ENCODE data around the gene CCDC87.

Gene CCDC87

GRCh38 chr11:66570079-66570849 is 22.6 kb downstream of the CCDC87 start:
- peaks cover 5% of the 10 kb centered on the region for H3K9me3 ChIP-seq (ENCODE audit: insufficient read depth, low read depth, low read length)
- peaks cover 16% of the 10 kb centered on the region for H3K4me1 ChIP-seq (ENCODE audit: insufficient read depth, low read length)
- H3K27ac ChIP-seq (ENCODE audit: low read length) = peak overlapping the region; percentile 94
- H3K36me3 ChIP-seq (ENCODE audit: insufficient read depth, low read depth, low read length) = no peaks in the 10 kb centered on the region
- H3K9ac ChIP-seq (ENCODE audit: low read depth, low read length) = peak overlapping the region; percentile 73
- no peaks in the 10 kb centered on the region for H3K27me3 ChIP-seq (ENCODE audit: insufficient read depth, low read length)
- peak overlapping the region; percentile 37; the same call in 1 of the 2 replicates for H3K4me3 ChIP-seq (ENCODE audit: low read length)

GRCh38 chr11:66569076-66569475 is 23.8 kb downstream of the CCDC87 start:
- Histone ChIP-seq H3K9me3 (ENCODE audit: insufficient read depth, low read depth, low read length) (peaks cover 4% of the 10 kb centered on the region), H3K4me3 (ENCODE audit: low read length) (no peak overlapping the region), H3K4me1 (ENCODE audit: insufficient read depth, low read length) (peaks cover 16% of the 10 kb centered on the region), H3K27ac (ENCODE audit: low read length) (no peak overlapping the region), H3K9ac (ENCODE audit: low read depth, low read length) (0 out of 2 replicates have a peak overlapping the region, but pooled peaks have one; percentile 19), H3K27me3 (ENCODE audit: insufficient read depth, low read length) (no peaks in the 10 kb centered on the region), H3K36me3 (ENCODE audit: insufficient read depth, low read depth, low read length) (no peaks in the 10 kb centered on the region)

GRCh38 chr11:66568124-66568916 is 24.5 kb downstream of the CCDC87 start, which contains the start of gene CTSF:
TSS of gene CTSF (minus strand) at chr11:66568606. CDS start at chr11:66568486, 120 bp downstream.
- Histone ChIP-seq H3K27me3 (ENCODE audit: insufficient read depth, low read length) (no peaks in the 10 kb centered on the region), H3K4me3 (ENCODE audit: low read length) (no peak within 1 kb of the TSS), H3K9me3 (ENCODE audit: insufficient read depth, low read depth, low read length) (no peaks in the 10 kb centered on the region), H3K36me3 (ENCODE audit: insufficient read depth, low read depth, low read length) (peaks cover 2% of the 10 kb centered on the region; the same call in 1 of the 2 replicates), H3K9ac (ENCODE audit: low read depth, low read length) (0 out of 2 replicates have a peak within 1 kb of the TSS, but pooled peaks have one; percentile 19), H3K27ac (ENCODE audit: low read length) (no peak within 1 kb of the TSS), H3K4me1 (ENCODE audit: insufficient read depth, low read length) (peaks cover 16% of the 10 kb centered on the region)

- peaks cover 7% of the 10 kb centered on the region; the same call in 1 of the 2 replicates for H3K36me3 ChIP-seq (ENCODE audit: insufficient read depth, low read depth, low read length)
- no peak overlapping the region for H3K9ac ChIP-seq (ENCODE audit: low read depth, low read length)
- no peak overlapping the region for H3K4me3 ChIP-seq (ENCODE audit: low read length)
- H3K9me3 ChIP-seq (ENCODE audit: insufficient read depth, low read depth, low read length) = no peaks in the 10 kb centered on the region
- H3K4me1 ChIP-seq (ENCODE audit: insufficient read depth, low read length) = peaks cover 16% of the 10 kb centered on the region
- H3K27me3 ChIP-seq (ENCODE audit: insufficient read depth, low read length) = no peaks in the 10 kb centered on the region
- H3K27ac ChIP-seq (ENCODE audit: low read length) = no peak overlapping the region
Measured at GRCh38 chr11:66567787-66568123, 25.1 kb downstream of the CCDC87 start.

GRCh38 chr11:66566221-66566620 is 26.6 kb downstream of the CCDC87 start:
- peaks cover 22% of the 10 kb centered on the region for H3K36me3 ChIP-seq (ENCODE audit: insufficient read depth, low read depth, low read length)
- H3K27ac ChIP-seq (ENCODE audit: low read length) = no peak overlapping the region
- H3K9me3 ChIP-seq (ENCODE audit: insufficient read depth, low read depth, low read length) = no peaks in the 10 kb centered on the region
- no peaks in the 10 kb centered on the region for H3K27me3 ChIP-seq (ENCODE audit: insufficient read depth, low read length)
- no peak overlapping the region for H3K9ac ChIP-seq (ENCODE audit: low read depth, low read length)
- no peak overlapping the region for H3K4me3 ChIP-seq (ENCODE audit: low read length)
- H3K4me1 ChIP-seq (ENCODE audit: insufficient read depth, low read length) = peaks cover 16% of the 10 kb centered on the region

GRCh38 chr11:66564984-66565383 is 27.9 kb downstream of the CCDC87 start:
- Histone ChIP-seq H3K4me1 (ENCODE audit: insufficient read depth, low read length) (peaks cover 5% of the 10 kb centered on the region; the same call in 1 of the 2 replicates), H3K27ac (ENCODE audit: low read length) (no peak overlapping the region), H3K9me3 (ENCODE audit: insufficient read depth, low read depth, low read length) (no peaks in the 10 kb centered on the region), H3K36me3 (ENCODE audit: insufficient read depth, low read depth, low read length) (peaks cover 35% of the 10 kb centered on the region), H3K27me3 (ENCODE audit: insufficient read depth, low read length) (no peaks in the 10 kb centered on the region), H3K9ac (ENCODE audit: low read depth, low read length) (no peak overlapping the region), H3K4me3 (ENCODE audit: low read length) (no peak overlapping the region)

GRCh38 chr11:66564538-66564937 is 28.3 kb downstream of the CCDC87 start:
- Histone ChIP-seq H3K27ac (ENCODE audit: low read length) (no peak overlapping the region), H3K4me3 (ENCODE audit: low read length) (no peak overlapping the region), H3K9me3 (ENCODE audit: insufficient read depth, low read depth, low read length) (no peaks in the 10 kb centered on the region), H3K36me3 (ENCODE audit: insufficient read depth, low read depth, low read length) (peaks cover 35% of the 10 kb centered on the region), H3K4me1 (ENCODE audit: insufficient read depth, low read length) (peaks cover 5% of the 10 kb centered on the region; the same call in 1 of the 2 replicates), H3K27me3 (ENCODE audit: insufficient read depth, low read length) (no peaks in the 10 kb centered on the region), H3K9ac (ENCODE audit: low read depth, low read length) (no peak overlapping the region)

- Histone ChIP-seq H3K4me3 (ENCODE audit: low read length) (no peak overlapping the region), H3K9ac (ENCODE audit: low read depth, low read length) (no peak overlapping the region), H3K9me3 (ENCODE audit: insufficient read depth, low read depth, low read length) (no peaks in the 10 kb centered on the region), H3K4me1 (ENCODE audit: insufficient read depth, low read length) (no peaks in the 10 kb centered on the region), H3K36me3 (ENCODE audit: insufficient read depth, low read depth, low read length) (peaks cover 37% of the 10 kb centered on the region), H3K27ac (ENCODE audit: low read length) (no peak overlapping the region), H3K27me3 (ENCODE audit: insufficient read depth, low read length) (no peaks in the 10 kb centered on the region)
Measured at GRCh38 chr11:66563832-66564231, 29.0 kb downstream of the CCDC87 start.

- Histone ChIP-seq H3K9me3 (ENCODE audit: insufficient read depth, low read depth, low read length) (no peaks in the 10 kb centered on the region), H3K27ac (ENCODE audit: low read length) (no peak overlapping the region), H3K36me3 (ENCODE audit: insufficient read depth, low read depth, low read length) (peaks cover 45% of the 10 kb centered on the region), H3K27me3 (ENCODE audit: insufficient read depth, low read length) (no peaks in the 10 kb centered on the region), H3K9ac (ENCODE audit: low read depth, low read length) (no peak overlapping the region), H3K4me1 (ENCODE audit: insufficient read depth, low read length) (no peaks in the 10 kb centered on the region), H3K4me3 (ENCODE audit: low read length) (no peak overlapping the region)
Measured at GRCh38 chr11:66562907-66563583, 29.8 kb downstream of the CCDC87 start.

- H3K36me3 ChIP-seq (ENCODE audit: insufficient read depth, low read depth, low read length) = peaks cover 53% of the 10 kb centered on the region
Measured at GRCh38 chr11:66562275-66562674, 30.6 kb downstream of the CCDC87 start.

GRCh38 chr11:66561975-66562248 is 31.0 kb downstream of the CCDC87 start:
- Histone ChIP-seq H3K27me3 (ENCODE audit: insufficient read depth, low read length) (no peaks in the 10 kb centered on the region), H3K9me3 (ENCODE audit: insufficient read depth, low read depth, low read length) (no peaks in the 10 kb centered on the region), H3K4me3 (ENCODE audit: low read length) (no peak overlapping the region), H3K36me3 (ENCODE audit: insufficient read depth, low read depth, low read length) (peaks cover 55% of the 10 kb centered on the region), H3K27ac (ENCODE audit: low read length) (no peak overlapping the region), H3K4me1 (ENCODE audit: insufficient read depth, low read length) (no peaks in the 10 kb centered on the region), H3K9ac (ENCODE audit: low read depth, low read length) (no peak overlapping the region)

More at GRCh38 chr11:66562275-66562674, 30.6 kb downstream of the CCDC87 start:
- H3K9me3 ChIP-seq (ENCODE audit: insufficient read depth, low read depth, low read length) = no peaks in the 10 kb centered on the region
- H3K27me3 ChIP-seq (ENCODE audit: insufficient read depth, low read length) = no peaks in the 10 kb centered on the region
- no peak overlapping the region for H3K9ac ChIP-seq (ENCODE audit: low read depth, low read length)
- no peaks in the 10 kb centered on the region for H3K4me1 ChIP-seq (ENCODE audit: insufficient read depth, low read length)
- H3K4me3 ChIP-seq (ENCODE audit: low read length) = no peak overlapping the region
- H3K27ac ChIP-seq (ENCODE audit: low read length) = no peak overlapping the region
